Measurements from ENCODE around the gene KIF22. TPM values are rescaled to one million over a fixed set of nuclear protein-coding genes. Genes with fewer than 3 reads are reported as not detected.

The KIF22 gene
- polyA plus RNA-seq, 3 donors = 67.5 to 70.9 (median 68.8) TPM

Other genes starting within 250 kb of the KIF22 start
- 1 to 10 TPM; 2.2 to 2.6 (median 2.6) TPM for gene SPN, start 127.5 kb upstream of the KIF22 start, polyA plus RNA-seq (ENCODE audit: insufficient read length in 3 of 3)
- 100 to 1,000 TPM; 115 to 144 (median 131) TPM for gene QPRT, start 111.6 kb upstream of the KIF22 start, polyA plus RNA-seq (ENCODE audit: insufficient read length in 3 of 3)
- under 1 TPM; 0.17 to 0.28 (median 0.26) TPM for gene C16orf54, start 44.8 kb upstream of the KIF22 start, polyA plus RNA-seq (ENCODE audit: insufficient read length in 3 of 3)
- gene ZG16, start 12.5 kb upstream of the KIF22 start, polyA plus RNA-seq (ENCODE audit: insufficient read length in 3 of 3) = under 1 TPM in 1 of 3 donors, not detected in 2; 0.06 TPM
- gene MAZ, start 15.8 kb downstream of the KIF22 start, polyA plus RNA-seq (ENCODE audit: insufficient read length in 3 of 3) = 100 to 1,000 TPM; 273 to 320 (median 302) TPM
- gene PRRT2, start 21.4 kb downstream of the KIF22 start, polyA plus RNA-seq (ENCODE audit: insufficient read length in 3 of 3) = 10 to 100 TPM in 1 of 3 donors, 1 to 10 TPM in 2; 6.5 to 12.4 (median 8.4) TPM
- gene PAGR1, start 25.4 kb downstream of the KIF22 start, polyA plus RNA-seq (ENCODE audit: insufficient read length in 3 of 3) = 10 to 100 TPM; 28.0 to 30.5 (median 29.7) TPM
- gene MVP, start 29.7 kb downstream of the KIF22 start, polyA plus RNA-seq (ENCODE audit: insufficient read length in 3 of 3) = 10 to 100 TPM; 18.1 to 22.6 (median 20.0) TPM
- 100 to 1,000 TPM in 1 of 3 donors, 10 to 100 TPM in 2; 85.9 to 102 (median 89.9) TPM for gene CDIPT, start 72.5 kb downstream of the KIF22 start, polyA plus RNA-seq (ENCODE audit: insufficient read length in 3 of 3)
- 10 to 100 TPM in 1 of 3 donors, 1 to 10 TPM in 2; 9.0 to 10.8 (median 9.5) TPM for gene SEZ6L2, start 108.8 kb downstream of the KIF22 start, polyA plus RNA-seq (ENCODE audit: insufficient read length in 3 of 3)
- gene ASPHD1, start 109.7 kb downstream of the KIF22 start, polyA plus RNA-seq (ENCODE audit: insufficient read length in 3 of 3) = under 1 TPM; 0.52 to 0.87 (median 0.54) TPM
- gene KCTD13, start 135.5 kb downstream of the KIF22 start, polyA plus RNA-seq (ENCODE audit: insufficient read length in 3 of 3) = 10 to 100 TPM; 13.8 to 15.7 (median 14.2) TPM
- gene TMEM219, start 171.3 kb downstream of the KIF22 start, polyA plus RNA-seq (ENCODE audit: insufficient read length in 3 of 3) = 100 to 1,000 TPM in 1 of 3 donors, 10 to 100 TPM in 2; 93.1 to 107 (median 96.3) TPM
- 10 to 100 TPM; 33.6 to 36.9 (median 36.4) TPM for gene TAOK2, start 183.1 kb downstream of the KIF22 start, polyA plus RNA-seq (ENCODE audit: insufficient read length in 3 of 3)
- gene HIRIP3, start 204.9 kb downstream of the KIF22 start, polyA plus RNA-seq (ENCODE audit: insufficient read length in 3 of 3) = 10 to 100 TPM; 16.2 to 18.8 (median 18.0) TPM
- gene INO80E, start 205.5 kb downstream of the KIF22 start, polyA plus RNA-seq (ENCODE audit: insufficient read length in 3 of 3) = 10 to 100 TPM; 34.5 to 37.9 (median 36.7) TPM
- gene DOC2A, start 220.3 kb downstream of the KIF22 start, polyA plus RNA-seq (ENCODE audit: insufficient read length in 3 of 3) = 1 to 10 TPM; 1.6 to 2.3 (median 1.7) TPM
- not detected for gene C16orf92, start 232.4 kb downstream of the KIF22 start, polyA plus RNA-seq (ENCODE audit: insufficient read length in 3 of 3)
- under 1 TPM; 0.60 to 0.93 (median 0.90) TPM for gene TLCD3B, start 240.5 kb downstream of the KIF22 start, polyA plus RNA-seq (ENCODE audit: insufficient read length in 3 of 3)